IMR-90 (cell line): ENCODE results near the gene NELFCD.

Source experiments
- BHLHE40 ChIP-seq: fragments of 150-350 bp; IDR thresholded peaks from 2 replicates; pipeline ENCODE4 v1.6.1; 2016; ENCODE audit warnings: mild to moderate bottlenecking, low read depth, low read length
- CHD1 ChIP-seq: IDR thresholded peaks from 2 replicates; pipeline ENCODE4 v1.6.1; 2012; ENCODE audit warnings: low read depth, low read length, improper control_type of control experiment
- FOS ChIP-seq: fragments of 150-350 bp; IDR thresholded peaks from 2 replicates; pipeline ENCODE4 v1.6.1; 2016; ENCODE audit warnings: low read depth, low read length
- POLR2A ChIP-seq: IDR thresholded peaks from 2 replicates; pipeline ENCODE4 v1.6.1; 2012; ENCODE audit warnings: mild to moderate bottlenecking, low read depth, low read length
- SMC3 ChIP-seq: fragments of 150-350 bp; IDR thresholded peaks from 2 replicates; pipeline ENCODE4 v1.6.1; 2016; ENCODE audit warnings: low read depth, mild to moderate bottlenecking, antibody characterized with exemption, low read length, moderate library complexity
- TF ChIP-seq, protein P1 (sequence below): conservative IDR thresholded peaks from 2 replicates; pipeline ENCODE4 v1.5.1; 2012; ENCODE audit warnings: mild to moderate bottlenecking, low read depth, low read length, improper control_type of control experiment

DNA sequence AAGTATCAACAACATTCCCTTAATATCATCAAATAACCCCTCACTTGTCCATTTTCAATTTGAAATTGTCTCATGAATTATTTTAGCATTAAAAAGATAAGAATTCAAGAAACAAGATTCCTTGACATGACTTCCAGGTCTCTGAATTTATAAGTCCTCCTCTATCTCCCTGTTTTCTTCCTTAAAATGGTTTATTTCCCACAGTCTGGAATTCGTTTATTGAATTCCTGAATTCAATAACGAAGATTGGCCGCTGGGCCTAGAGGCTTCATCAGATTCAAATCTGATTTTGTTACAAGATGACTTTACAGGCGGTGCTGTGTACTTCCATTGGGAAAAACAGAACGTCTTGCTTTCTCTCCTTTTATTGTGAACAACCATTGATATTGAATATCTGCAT, 48.9 kb upstream of the NELFCD start:
- no peak for TF ChIP-seq FOS
- TF ChIP-seq, protein P1, sequence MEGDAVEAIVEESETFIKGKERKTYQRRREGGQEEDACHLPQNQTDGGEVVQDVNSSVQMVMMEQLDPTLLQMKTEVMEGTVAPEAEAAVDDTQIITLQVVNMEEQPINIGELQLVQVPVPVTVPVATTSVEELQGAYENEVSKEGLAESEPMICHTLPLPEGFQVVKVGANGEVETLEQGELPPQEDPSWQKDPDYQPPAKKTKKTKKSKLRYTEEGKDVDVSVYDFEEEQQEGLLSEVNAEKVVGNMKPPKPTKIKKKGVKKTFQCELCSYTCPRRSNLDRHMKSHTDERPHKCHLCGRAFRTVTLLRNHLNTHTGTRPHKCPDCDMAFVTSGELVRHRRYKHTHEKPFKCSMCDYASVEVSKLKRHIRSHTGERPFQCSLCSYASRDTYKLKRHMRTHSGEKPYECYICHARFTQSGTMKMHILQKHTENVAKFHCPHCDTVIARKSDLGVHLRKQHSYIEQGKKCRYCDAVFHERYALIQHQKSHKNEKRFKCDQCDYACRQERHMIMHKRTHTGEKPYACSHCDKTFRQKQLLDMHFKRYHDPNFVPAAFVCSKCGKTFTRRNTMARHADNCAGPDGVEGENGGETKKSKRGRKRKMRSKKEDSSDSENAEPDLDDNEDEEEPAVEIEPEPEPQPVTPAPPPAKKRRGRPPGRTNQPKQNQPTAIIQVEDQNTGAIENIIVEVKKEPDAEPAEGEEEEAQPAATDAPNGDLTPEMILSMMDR, result no peak
- TF ChIP-seq POLR2A, result no peak
- no peak for TF ChIP-seq SMC3
- no peak for TF ChIP-seq BHLHE40
- no peak for TF ChIP-seq CHD1
